Measurements from ENCODE around the gene PLEKHG5.

Gene PLEKHG5

GRCh38 chr1:6475381-6476133 is 15.9 kb downstream of the PLEKHG5 start:
- no peak for DNase-seq (ENCODE audit: low spot score)

- no peak for DNase-seq (ENCODE audit: low spot score)
Observed at GRCh38 chr1:6474815-6475282, 16.6 kb downstream of the PLEKHG5 start.

- DNase-seq (ENCODE audit: low spot score) = no peak
Observed at GRCh38 chr1:6473974-6474814, 17.3 kb downstream of the PLEKHG5 start.

DNA sequence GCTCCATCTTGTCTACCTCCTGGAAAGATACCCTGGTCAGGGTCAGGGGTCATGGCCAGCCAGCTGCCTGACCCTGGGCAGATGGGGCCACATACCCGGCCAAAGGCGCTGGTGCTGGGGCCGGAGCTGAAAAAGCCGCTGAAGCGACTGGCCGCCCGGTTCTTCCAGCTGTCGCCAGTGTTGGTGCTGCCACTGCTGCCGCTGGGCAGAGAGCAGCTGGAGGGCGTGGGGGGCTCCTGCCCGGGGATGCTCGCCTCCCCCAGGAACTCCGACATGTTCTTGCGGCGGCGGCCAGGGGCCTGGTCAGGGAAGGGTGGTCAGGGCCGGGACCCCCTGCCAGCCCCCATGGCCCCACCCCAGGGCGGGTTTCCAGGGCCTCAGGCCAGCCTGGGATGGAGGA is 18.3 kb downstream of the PLEKHG5 start:
- no peak for DNase-seq (ENCODE audit: low spot score)

DNA sequence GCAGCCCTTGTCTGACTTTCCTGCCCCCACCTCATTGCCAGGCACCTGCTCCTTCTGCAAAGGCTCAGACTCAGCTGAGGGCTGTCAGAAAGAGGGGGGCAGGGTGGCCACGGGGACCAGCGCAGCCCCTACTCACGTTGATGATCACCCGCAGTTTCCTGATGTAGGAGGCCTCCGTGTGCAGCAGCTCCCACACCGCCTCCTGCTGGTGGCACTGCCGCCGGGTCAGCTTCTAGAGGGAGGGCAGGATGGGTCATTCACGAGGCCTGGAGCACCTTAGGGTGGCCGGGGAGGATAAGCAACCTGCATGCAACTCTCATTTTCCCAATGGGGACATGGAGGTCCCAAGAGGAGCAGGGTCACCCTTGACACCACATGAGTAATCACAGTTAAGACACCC is 19.1 kb downstream of the PLEKHG5 start:
- no peak for DNase-seq (ENCODE audit: low spot score)

DNA sequence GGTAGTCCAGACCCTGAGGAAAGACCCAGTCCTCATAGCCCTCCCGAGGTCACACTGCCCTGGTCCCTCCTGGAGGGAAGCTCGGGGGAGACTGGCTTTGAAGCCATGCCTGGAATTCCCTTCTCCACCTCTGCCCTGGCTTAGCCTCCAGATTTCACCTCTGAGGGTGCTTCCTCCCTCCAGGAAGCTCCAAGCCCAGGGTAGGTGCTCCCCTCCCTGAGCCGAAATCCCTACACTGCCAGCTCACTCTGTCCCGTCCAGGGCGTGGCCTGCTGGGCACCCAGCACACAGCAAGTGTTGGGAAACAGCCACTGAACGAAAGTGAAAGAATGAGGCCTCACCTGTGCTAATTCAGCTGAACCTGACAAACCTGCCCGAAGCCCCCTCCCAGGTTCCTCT is 19.5 kb downstream of the PLEKHG5 start:
- no peak for DNase-seq (ENCODE audit: low spot score)

DNA sequence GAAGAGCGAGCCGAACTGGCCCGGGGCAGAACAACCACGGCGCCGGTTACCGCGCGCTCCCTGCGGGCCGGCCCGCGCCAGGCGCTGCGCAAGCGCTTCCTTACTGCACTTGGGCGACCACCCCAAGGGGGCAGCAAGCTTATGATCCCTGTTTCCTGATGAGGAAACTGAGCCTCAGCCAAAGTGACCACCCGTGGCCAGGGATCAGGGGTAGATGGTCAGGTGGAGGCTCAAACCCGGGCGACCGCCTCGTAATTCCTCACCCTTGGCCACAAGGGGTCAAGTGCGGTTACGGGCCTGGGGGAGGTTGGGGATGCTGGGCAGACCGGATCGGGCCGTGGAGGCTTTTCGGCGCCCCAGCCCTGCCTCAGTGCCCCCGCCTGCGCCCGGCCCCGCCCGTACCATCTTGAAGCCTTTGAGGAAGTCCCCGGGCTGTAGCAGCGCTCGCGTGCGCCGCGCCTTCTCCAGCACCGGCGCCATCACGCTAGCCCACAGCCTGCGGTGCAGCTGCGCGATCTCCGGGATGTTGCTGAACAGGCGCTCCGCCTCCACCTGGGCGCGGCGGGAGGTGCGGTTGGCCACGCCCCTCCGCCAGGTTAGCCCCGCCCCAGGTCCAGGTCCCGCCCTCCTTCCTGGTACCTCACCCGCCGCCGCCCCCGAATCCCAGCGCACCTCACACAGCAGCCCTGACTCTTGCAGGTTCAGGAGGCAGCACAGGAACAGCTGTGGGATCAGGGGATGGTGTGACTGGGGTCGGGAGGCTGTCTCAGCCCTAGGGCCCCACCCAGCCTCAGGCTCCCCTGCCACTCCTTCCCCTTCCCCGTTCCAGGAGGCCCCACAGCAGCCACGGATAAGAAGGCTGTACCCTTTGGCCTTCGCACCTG is 20.1 kb downstream of the PLEKHG5 start:
- DNase-seq (ENCODE audit: low spot score) = no peak

- no peak for DNase-seq (ENCODE audit: low spot score)
Observed at GRCh38 chr1:6470132-6471085, 21.1 kb downstream of the PLEKHG5 start.

GRCh38 chr1:6468729-6469461 is 22.6 kb downstream of the PLEKHG5 start:
- no peak for DNase-seq (ENCODE audit: low spot score)

DNA sequence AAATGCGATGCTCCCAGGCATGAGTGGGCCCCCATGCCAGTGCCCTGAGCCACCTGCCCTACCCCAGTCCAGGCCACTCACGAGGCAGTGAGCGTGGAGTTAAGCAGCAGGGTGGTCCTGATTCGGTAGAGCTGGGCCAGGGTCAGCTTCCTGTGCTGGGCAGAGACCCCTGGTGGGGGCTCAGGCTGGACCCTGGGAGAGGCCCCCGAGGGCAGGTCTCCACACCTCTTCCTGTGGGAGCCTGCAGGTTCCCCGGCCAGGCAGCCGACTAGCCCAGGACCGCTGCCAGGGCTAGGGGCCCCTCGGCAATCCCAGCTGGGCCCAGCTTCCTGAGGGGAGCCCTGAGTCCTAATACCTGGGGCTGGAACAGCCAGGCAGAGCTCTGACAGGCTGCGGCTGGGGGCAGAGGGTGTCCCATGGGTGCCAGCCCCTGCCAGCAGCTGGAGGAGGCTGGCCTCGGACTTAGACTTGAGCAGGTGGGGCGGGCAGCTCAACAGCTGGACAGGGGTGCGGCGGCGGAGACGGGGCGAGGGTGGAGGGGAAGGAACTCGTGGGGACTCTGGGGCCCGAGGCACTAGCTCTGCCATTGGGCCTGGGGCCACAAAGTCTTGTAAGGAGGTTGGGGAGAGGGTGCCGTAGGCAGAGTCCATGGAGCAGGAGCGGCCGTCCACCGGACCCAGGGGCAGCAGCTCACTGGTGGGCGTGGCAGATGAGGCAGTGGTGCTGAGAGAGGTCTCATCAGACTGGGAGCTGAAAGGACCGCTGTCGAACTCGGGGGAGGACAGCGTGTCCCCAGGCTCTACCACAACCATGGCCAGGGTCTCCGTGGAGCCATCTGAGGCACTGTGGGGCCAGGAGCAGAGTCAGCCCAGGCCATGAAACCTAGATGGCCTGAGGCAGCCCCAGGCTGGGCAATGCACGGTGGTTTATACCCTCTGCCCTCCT is 23.5 kb downstream of the PLEKHG5 start:
- no peak for DNase-seq (ENCODE audit: low spot score)

- no peak for DNase-seq (ENCODE audit: low spot score)
Observed at GRCh38 chr1:6467224-6467623, 24.2 kb downstream of the PLEKHG5 start.

- no peak for DNase-seq (ENCODE audit: low spot score)
Observed at GRCh38 chr1:6466751-6467150, 24.7 kb downstream of the PLEKHG5 start.

DNA sequence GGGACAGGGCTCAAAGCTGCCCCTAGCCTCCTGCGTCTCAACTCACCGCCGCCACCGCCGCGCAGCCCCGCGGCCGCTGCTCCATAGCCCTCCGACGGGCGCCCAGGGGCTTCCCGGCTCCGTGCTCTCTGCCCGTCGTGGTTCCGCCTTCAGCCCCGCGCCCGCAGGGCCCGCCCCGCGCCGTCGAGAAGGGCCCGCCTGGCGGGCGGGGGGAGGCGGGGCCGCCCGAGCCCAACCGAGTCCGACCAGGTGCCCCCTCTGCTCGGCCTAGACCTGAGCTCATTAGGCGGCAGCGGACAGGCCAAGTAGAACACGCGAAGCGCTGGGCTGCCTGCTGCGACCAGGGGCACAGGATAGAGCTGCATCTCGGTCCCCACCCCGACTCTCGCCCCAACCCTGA is 25.4 kb downstream of the PLEKHG5 start, which contains the start of gene TNFRSF25:
Gene TNFRSF25, minus strand, starts transcription at position 151 of the 400 bp plus-strand sequence. Its CDS starts 66 bp downstream, at position 85.
- no peak for DNase-seq (ENCODE audit: low spot score)

GRCh38 chr1:6465461-6466005 is 25.9 kb downstream of the PLEKHG5 start:
- DNase-seq (ENCODE audit: low spot score) = no peak

DNA sequence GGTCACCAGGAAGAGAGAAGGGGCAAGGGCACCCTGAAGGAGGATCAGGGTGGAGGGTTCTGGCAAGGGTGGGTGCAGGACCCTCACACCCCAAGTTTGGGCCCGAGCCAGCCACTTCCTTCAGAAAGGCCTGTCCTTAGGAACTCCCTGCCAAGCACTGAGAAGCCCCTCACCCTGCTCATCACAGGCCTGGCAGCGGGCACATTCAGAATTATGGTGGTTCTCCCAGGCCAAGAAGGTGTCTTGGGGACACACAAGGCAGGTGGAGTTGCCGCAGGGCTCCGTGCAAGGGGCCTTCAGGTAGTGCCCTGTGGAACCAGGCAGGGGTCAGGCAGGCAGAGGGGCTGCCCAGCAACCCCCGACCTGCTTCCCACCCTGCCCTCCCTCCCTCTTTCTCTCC is 26.6 kb downstream of the PLEKHG5 start:
- no peak for DNase-seq (ENCODE audit: low spot score)

- DNase-seq (ENCODE audit: low spot score) = peak; percentile 32
Observed at GRCh38 chr1:6464514-6464836, 27.0 kb downstream of the PLEKHG5 start.

- no peak for DNase-seq (ENCODE audit: low spot score)
Observed at GRCh38 chr1:6463120-6463412, 28.4 kb downstream of the PLEKHG5 start.

DNA sequence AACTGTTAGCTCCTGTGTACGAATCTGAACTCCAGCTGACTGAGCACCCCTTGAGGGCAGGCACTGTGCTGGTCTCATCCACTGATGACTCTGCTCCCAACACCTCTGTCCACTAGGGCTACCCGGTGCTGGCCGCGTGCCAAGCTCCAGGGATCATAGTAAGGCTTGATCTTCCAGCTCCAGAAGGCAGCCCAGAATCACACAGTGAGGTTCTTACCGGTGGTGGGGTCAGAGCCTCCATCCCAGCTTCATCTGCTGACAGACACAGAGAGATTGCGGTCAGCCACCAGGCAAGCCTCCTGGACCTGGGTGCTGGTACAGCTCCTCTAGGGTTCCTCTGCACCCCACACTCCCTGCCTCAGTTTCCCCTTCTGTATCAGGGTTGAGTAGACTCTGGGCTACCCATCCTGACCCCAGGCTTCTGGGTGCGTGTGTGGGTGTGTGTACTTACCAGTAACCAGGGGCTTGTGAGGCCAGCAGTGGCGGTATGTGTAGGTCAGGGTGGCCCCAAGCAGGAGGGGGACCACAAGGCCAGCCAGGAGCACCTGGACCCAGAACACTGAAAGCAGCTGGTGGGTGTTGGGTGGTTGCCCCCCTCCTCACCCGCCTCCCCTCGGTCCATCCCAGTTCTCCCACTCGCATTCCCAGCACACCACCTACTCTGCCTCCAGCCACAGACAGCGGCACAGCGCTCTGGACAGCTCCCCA is 28.9 kb downstream of the PLEKHG5 start:
- no peak for DNase-seq (ENCODE audit: low spot score)
